LNCaP clone FGC (cell line): ENCODE data around the gene PDE6H.

ENCODE experiments used
- DNase-seq: peaks from one replicate; pipeline ENCODE4 v3.0.0-alpha.2; 2011; ENCODE audit warnings: low read depth
- H3K4me3 ChIP-seq: 2 replicates; pipeline ENCODE4 v1.5.1; 2011; ENCODE audit warnings: mild to moderate bottlenecking, low read depth, low read length, control low read depth
- CTCF ChIP-seq: IDR thresholded peaks from 2 replicates; pipeline ENCODE4 v1.5.1; 2012; ENCODE audit warnings: mild to moderate bottlenecking; ENCODE audit not compliant: control insufficient read depth, insufficient read depth; ENCODE audit errors: extremely low read depth

The PDE6H gene

GRCh38 chr12:15020156-15020555, 47.3 kb downstream of the PDE6H start:
- no peak for DNase-seq
- no peak overlapping the region for H3K4me3 ChIP-seq
- no peak for TF ChIP-seq CTCF
